Fibroblast of lung (primary cell): ENCODE data around the gene PCGF1. TPM values are rescaled to one million over a fixed set of nuclear protein-coding genes. Genes with fewer than 3 reads are reported as not detected.

Experiments used
- DNase-seq, 2 donors: peaks; one replicate each; pipeline versions ENCODE4 v3.0.0 to v3.0.0-alpha.2; 2010; ENCODE audit warnings: low read depth in 2 of 2
- H2AFZ ChIP-seq: 2 replicates; pipeline ENCODE4 v1.5.1; 2012; ENCODE audit warnings: low read length, control low read depth, inconsistent platforms
- H3K27ac ChIP-seq: 2 replicates; pipeline ENCODE4 v1.5.1; 2011; ENCODE audit warnings: low read length, control low read depth; ENCODE audit not compliant: insufficient read depth
- H3K27me3 ChIP-seq: 2 replicates; pipeline ENCODE4 v1.5.1; 2011; ENCODE audit warnings: mild to moderate bottlenecking, low read length; ENCODE audit not compliant: control insufficient read depth, insufficient read depth
- H3K36me3 ChIP-seq: 2 replicates; pipeline ENCODE4 v1.5.1; 2011; ENCODE audit warnings: low read length; ENCODE audit not compliant: control insufficient read depth, insufficient read depth
- H3K4me1 ChIP-seq: 2 replicates; pipeline ENCODE4 v1.5.1; 2011; ENCODE audit warnings: low read length; ENCODE audit not compliant: control insufficient read depth, insufficient read depth; ENCODE audit errors: extremely low read depth
- H3K4me2 ChIP-seq: 2 replicates; pipeline ENCODE4 v1.5.1; 2011; ENCODE audit warnings: low read length, control low read depth; ENCODE audit not compliant: insufficient read depth; ENCODE audit errors: extremely low read depth
- H3K4me3 ChIP-seq, 4 experiments: fragments of 200-600 bp in 1 of 4; sonication (generic) in 1 of 4; replicated peaks in 1 of 4; 2 replicates each; pipeline ENCODE4 v1.5.1; 2011 to 2016; ENCODE audit warnings: low read length in 4 of 4, low read depth in 3 of 4, mild to moderate bottlenecking in 3 of 4, control low read depth in 2 of 4, inconsistent platforms in 1 of 4, mixed read lengths in 1 of 4; ENCODE audit not compliant: insufficient read depth in 1 of 4; ENCODE audit errors: control extremely low read depth in 1 of 4
- H3K79me2 ChIP-seq: 2 replicates; pipeline ENCODE4 v1.5.1; 2012; ENCODE audit warnings: mild to moderate bottlenecking, low read length, inconsistent platforms; ENCODE audit not compliant: control insufficient read depth, insufficient read depth
- H3K9ac ChIP-seq: 2 replicates; pipeline ENCODE4 v1.5.1; 2011; ENCODE audit warnings: mild to moderate bottlenecking, low read length, control low read depth; ENCODE audit not compliant: insufficient read depth
- H3K9me3 ChIP-seq: 2 replicates; pipeline ENCODE4 v1.5.1; 2012; ENCODE audit warnings: low read depth, low read length; ENCODE audit not compliant: control insufficient read depth, insufficient read depth
- H4K20me1 ChIP-seq: 2 replicates; pipeline ENCODE4 v1.5.1; 2011; ENCODE audit warnings: low read length; ENCODE audit not compliant: control insufficient read depth, insufficient read depth; ENCODE audit errors: extremely low read depth
- EZH2 ChIP-seq: IDR thresholded peaks from 2 replicates; pipeline ENCODE4 v1.5.1; 2012; ENCODE audit warnings: low read length, control low read depth, mild to moderate bottlenecking; ENCODE audit errors: missing control alignments
- polyA plus RNA-seq, 2 donors: library from polyadenylated mRNA; depleted of rRNA in 1 of 2; stranded (reverse) in 1 of 2; unstranded in 1 of 2; fragments of >200 nt; gene quantifications; 2 replicates each; pipeline ENCODE4 v1.2.1, GENCODE V29; 2011 to 2012; ENCODE audit warnings: missing spikeins in 1 of 2
- total RNA-seq: library from RNA; depleted of rRNA; stranded (reverse); fragments of >200 nt; gene quantifications from 2 replicates; pipeline ENCODE4 v1.2.1, GENCODE V29; 2014
- TF ChIP-seq, protein P1 (sequence below), 2 donors: IDR thresholded peaks in 1 of 2; conservative IDR thresholded peaks in 1 of 2; 1 replicate in 1 of 2; 2 replicates in 1 of 2; pipeline ENCODE4 v1.5.1; 2011 to 2012; ENCODE audit warnings: low read length in 2 of 2, control low read depth in 1 of 2, inconsistent platforms in 1 of 2, low read depth in 1 of 2, mild to moderate bottlenecking in 1 of 2

Gene PCGF1
- total and polyA plus RNA-seq, 2 donors (not counting 1 experiment from before 2014, with no cell fraction given) = 23.8 to 35.5 TPM

GRCh38 chr2:74540291-74540690, 32.8 kb upstream of the PCGF1 start:
- H3K27ac ChIP-seq = no peak overlapping the region
- no peak overlapping the region for H2AFZ ChIP-seq
- peaks cover 2% of the 10 kb centered on the region for H3K27me3 ChIP-seq

DNA sequence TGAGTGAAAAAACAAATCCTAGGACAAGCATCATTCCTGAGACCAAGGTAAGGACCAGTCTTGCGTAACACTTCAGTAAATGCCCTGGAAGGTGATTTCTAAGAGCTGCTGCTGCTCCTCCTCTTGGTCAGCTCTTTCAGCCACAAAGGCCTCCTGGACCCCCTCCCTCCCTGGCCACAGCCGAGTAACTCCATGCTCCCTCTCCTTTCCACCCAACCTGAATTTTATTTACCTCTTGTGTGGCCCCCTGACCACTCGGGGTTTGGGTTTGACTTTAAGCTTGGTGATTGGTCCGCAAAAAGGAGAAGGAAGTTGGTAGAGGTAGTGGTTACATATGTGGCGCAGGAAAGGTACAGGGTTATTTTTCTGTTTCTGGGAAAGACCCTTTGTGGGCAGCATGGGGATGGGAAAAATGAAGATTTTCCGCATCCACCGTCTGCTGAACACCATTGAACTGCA, 31.4 kb upstream of the PCGF1 start:
- TF ChIP-seq EZH2 = no peak
- TF ChIP-seq, protein P1, sequence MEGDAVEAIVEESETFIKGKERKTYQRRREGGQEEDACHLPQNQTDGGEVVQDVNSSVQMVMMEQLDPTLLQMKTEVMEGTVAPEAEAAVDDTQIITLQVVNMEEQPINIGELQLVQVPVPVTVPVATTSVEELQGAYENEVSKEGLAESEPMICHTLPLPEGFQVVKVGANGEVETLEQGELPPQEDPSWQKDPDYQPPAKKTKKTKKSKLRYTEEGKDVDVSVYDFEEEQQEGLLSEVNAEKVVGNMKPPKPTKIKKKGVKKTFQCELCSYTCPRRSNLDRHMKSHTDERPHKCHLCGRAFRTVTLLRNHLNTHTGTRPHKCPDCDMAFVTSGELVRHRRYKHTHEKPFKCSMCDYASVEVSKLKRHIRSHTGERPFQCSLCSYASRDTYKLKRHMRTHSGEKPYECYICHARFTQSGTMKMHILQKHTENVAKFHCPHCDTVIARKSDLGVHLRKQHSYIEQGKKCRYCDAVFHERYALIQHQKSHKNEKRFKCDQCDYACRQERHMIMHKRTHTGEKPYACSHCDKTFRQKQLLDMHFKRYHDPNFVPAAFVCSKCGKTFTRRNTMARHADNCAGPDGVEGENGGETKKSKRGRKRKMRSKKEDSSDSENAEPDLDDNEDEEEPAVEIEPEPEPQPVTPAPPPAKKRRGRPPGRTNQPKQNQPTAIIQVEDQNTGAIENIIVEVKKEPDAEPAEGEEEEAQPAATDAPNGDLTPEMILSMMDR (conservative IDR thresholded peaks at IDR 0.05 in 1 of 2, IDR thresholded peaks at IDR 0.05 in 1 of 2; ENCODE audit: low read depth in 1 of 2, low read length in 2 of 2) = no peak
- Histone ChIP-seq H4K20me1 (no peaks in the 10 kb centered on the region), H3K79me2 (no peaks in the 10 kb centered on the region), H3K4me2 (no peak overlapping the region), H3K4me3 (no peak overlapping the region), H3K4me1 (no peaks in the 10 kb centered on the region), H3K27ac (no peak overlapping the region), H3K9me3 (no peaks in the 10 kb centered on the region), H2AFZ (no peak overlapping the region), H3K27me3 (peaks cover 2% of the 10 kb centered on the region), H3K36me3 (peaks cover 1% of the 10 kb centered on the region), H3K9ac (no peak overlapping the region)
- DNase-seq = no peak

More at GRCh38 chr2:74540291-74540690, 32.8 kb upstream of the PCGF1 start:
- Histone ChIP-seq H3K36me3 (no peaks in the 10 kb centered on the region), H3K9me3 (no peaks in the 10 kb centered on the region), H4K20me1 (no peaks in the 10 kb centered on the region), H3K4me3 (no peak overlapping the region), H3K9ac (no peak overlapping the region), H3K79me2 (no peaks in the 10 kb centered on the region), H3K4me1 (no peaks in the 10 kb centered on the region), H3K4me2 (no peak overlapping the region)
- TF ChIP-seq, protein P1 (conservative IDR thresholded peaks at IDR 0.05 in 1 of 2, IDR thresholded peaks at IDR 0.05 in 1 of 2; ENCODE audit: low read depth in 1 of 2, low read length in 2 of 2) = no peak
- TF ChIP-seq EZH2 = no peak
- DNase-seq = no peak

GRCh38 chr2:74537140-74537539, 29.6 kb upstream of the PCGF1 start:
- Histone ChIP-seq H3K36me3 (peaks cover 5% of the 10 kb centered on the region), H3K27me3 (peaks cover 2% of the 10 kb centered on the region), H4K20me1 (no peaks in the 10 kb centered on the region), H3K4me2 (no peak overlapping the region), H3K27ac (no peak overlapping the region), H3K9ac (no peak overlapping the region), H3K4me3 (no peak overlapping the region), H3K4me1 (no peaks in the 10 kb centered on the region), H3K9me3 (no peaks in the 10 kb centered on the region), H2AFZ (no peak overlapping the region), H3K79me2 (no peaks in the 10 kb centered on the region)
- DNase-seq = no peak
- TF ChIP-seq, protein P1 (conservative IDR thresholded peaks at IDR 0.05 in 1 of 2, IDR thresholded peaks at IDR 0.05 in 1 of 2; ENCODE audit: low read depth in 1 of 2, low read length in 2 of 2) = no peak
